Caco-2 (cell line): Measurements from ENCODE around the gene PNPLA7. TPM values are rescaled to one million over a fixed set of nuclear protein-coding genes. Genes with fewer than 3 reads are reported as not detected.
A peak's percentile ranks its signal among the peaks of the same experiment; 100 is the strongest.

Experiments used
- BruUV-seq: library from RNA; stranded (reverse); fragments of 400-500 nt; replicated peaks from 2 replicates; lab custom pipeline; 2021; lab: Mats Ljungman, UMichigan
- CTCF ChIA-PET: fragments of 300-600 bp; sonication (Branson Sonifier 250); formaldehyde crosslinking; loops from one replicate; lab custom pipeline; 2022; ENCODE audit warnings: antibody characterized with exemption; lab: Charles Lee
- POLR2A ChIA-PET: fragments of 300-600 bp; sonication (Branson Sonifier 250); formaldehyde crosslinking; loops from one replicate; lab custom pipeline; 2022; ENCODE audit warnings: antibody characterized with exemption; lab: Charles Lee
- DNase-seq, 2 experiments: peaks; one replicate each; pipeline versions ENCODE4 v3.0.0 to v3.0.0-alpha.2; 2020 to 2022
- H3K27me3 ChIP-seq: replicated peaks from 2 replicates; pipeline ENCODE4 v1.6.0; 2011; ENCODE audit warnings: low read length; ENCODE audit not compliant: control insufficient read depth, insufficient read depth
- H3K36me3 ChIP-seq: 2 replicates; pipeline ENCODE4 v1.5.1; 2011; ENCODE audit warnings: low read length; ENCODE audit not compliant: control insufficient read depth, insufficient read depth
- H3K4me1 ChIP-seq: fragments of 250-450 bp; sonication (Bioruptor Pico); 2 replicates; pipeline ENCODE4 v1.5.1; 2020; ENCODE audit warnings: mild to moderate bottlenecking
- H3K4me3 ChIP-seq: 2 replicates; pipeline ENCODE4 v1.5.1; 2011; ENCODE audit warnings: low read depth, mild to moderate bottlenecking, control low read depth, low read length
- H3K9me3 ChIP-seq: fragments of 250-450 bp; sonication (Bioruptor Pico); 2 replicates; pipeline ENCODE4 v1.5.1; 2020; ENCODE audit warnings: mild to moderate bottlenecking, moderate library complexity
- H3K27ac Mint-ChIP-seq: one replicate; pipeline ENCODE4 v1.8.0; 2022; ENCODE audit warnings: mixed read lengths; ENCODE audit not compliant: unreplicated experiment
- H3K27me3 Mint-ChIP-seq: one replicate; pipeline ENCODE4 v1.8.0; 2022; ENCODE audit warnings: mixed read lengths; ENCODE audit not compliant: insufficient read depth, unreplicated experiment
- H3K36me3 Mint-ChIP-seq: one replicate; pipeline ENCODE4 v1.8.0; 2022; ENCODE audit warnings: mild to moderate bottlenecking, mixed read lengths; ENCODE audit not compliant: insufficient read depth, unreplicated experiment
- H3K4me1 Mint-ChIP-seq: one replicate; pipeline ENCODE4 v1.8.0; 2022; ENCODE audit warnings: low read depth, mixed read lengths; ENCODE audit not compliant: unreplicated experiment
- H3K4me3 Mint-ChIP-seq: one replicate; pipeline ENCODE4 v1.8.0; 2022; ENCODE audit warnings: mild to moderate bottlenecking, moderate library complexity, mixed read lengths; ENCODE audit not compliant: unreplicated experiment
- H3K9me3 Mint-ChIP-seq: one replicate; pipeline ENCODE4 v1.8.0; 2022; ENCODE audit warnings: mixed read lengths; ENCODE audit not compliant: unreplicated experiment
- intact Hi-C: fragments of 100-400 bp; cut with micrococcal nuclease; formaldehyde crosslinking; loops from one replicate; pipeline ENCODE4 v1.10.0; 2022; ENCODE audit not compliant: unreplicated experiment
- total RNA-seq: library from RNA; stranded (reverse); gene quantifications from 2 replicates; pipeline ENCODE4 v1.2.3, GENCODE V29; 2022
- TF ChIP-seq, protein P1 (sequence below), 2 experiments: fragments of 200-600 bp in 1 of 2; IDR thresholded peaks; 1 replicate in 1 of 2; 2 replicates in 1 of 2; pipeline versions ENCODE4 v1.5.1 to v1.8.0; 2011 to 2022; ENCODE audit warnings: antibody characterized with exemption in 1 of 2, control low read depth in 1 of 2, inconsistent platforms in 1 of 2, low read depth in 1 of 2, low read length in 1 of 2, mild to moderate bottlenecking in 1 of 2, moderate library complexity in 1 of 2; ENCODE audit not compliant: insufficient read depth in 1 of 2, severe bottlenecking in 1 of 2, unreplicated experiment in 1 of 2

The PNPLA7 gene
- total RNA-seq, 1 experiment from 2014 or later: 1.8 TPM

DNA sequence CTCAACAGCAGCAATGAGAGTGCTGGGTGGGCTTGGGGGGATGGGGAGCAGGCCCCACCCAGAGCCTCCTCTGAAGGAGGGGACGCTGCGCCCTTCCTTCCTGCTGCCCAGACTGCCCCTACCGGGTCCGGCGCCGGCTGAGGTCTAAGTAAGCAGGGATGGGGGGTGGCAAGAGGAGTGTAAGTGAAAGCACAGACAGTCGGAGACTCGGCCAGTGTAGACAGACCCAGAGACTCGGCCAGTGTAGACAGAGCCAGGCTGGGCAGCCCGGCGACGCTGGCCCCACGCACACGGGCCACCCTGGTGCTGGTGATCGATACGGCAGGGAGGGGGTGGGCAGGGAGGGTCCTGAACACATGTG, 101.6 kb downstream of the PNPLA7 start:
- no peaks in the 10 kb centered on the region for H3K27me3 ChIP-seq
- H3K9me3 ChIP-seq: no peaks in the 10 kb centered on the region; the same call in 1 of the 2 replicates
- H3K4me1 Mint-ChIP-seq: peaks cover 14% of the 10 kb centered on the region
- intact Hi-C loops: loop anchor here (10.0 kb wide), 1 partner anchor 146 kb away; the partner anchor contains the start of gene ZMYND19
- H3K27me3 Mint-ChIP-seq: no peaks in the 10 kb centered on the region
- H3K4me3 ChIP-seq: no peak overlapping the region
- no peaks in the 10 kb centered on the region for H3K9me3 Mint-ChIP-seq
- H3K4me3 Mint-ChIP-seq: no peak overlapping the region
- peaks cover 3% of the 10 kb centered on the region; the same call in 1 of the 2 replicates for H3K36me3 ChIP-seq
- H3K36me3 Mint-ChIP-seq: peaks cover 34% of the 10 kb centered on the region
- TSS peak; percentile 54 for BruUV-seq
- DNase-seq: no peak
- ChIA-PET POLR2A (no interaction called here), CTCF (no interaction called here)
- TF ChIP-seq, protein P1, sequence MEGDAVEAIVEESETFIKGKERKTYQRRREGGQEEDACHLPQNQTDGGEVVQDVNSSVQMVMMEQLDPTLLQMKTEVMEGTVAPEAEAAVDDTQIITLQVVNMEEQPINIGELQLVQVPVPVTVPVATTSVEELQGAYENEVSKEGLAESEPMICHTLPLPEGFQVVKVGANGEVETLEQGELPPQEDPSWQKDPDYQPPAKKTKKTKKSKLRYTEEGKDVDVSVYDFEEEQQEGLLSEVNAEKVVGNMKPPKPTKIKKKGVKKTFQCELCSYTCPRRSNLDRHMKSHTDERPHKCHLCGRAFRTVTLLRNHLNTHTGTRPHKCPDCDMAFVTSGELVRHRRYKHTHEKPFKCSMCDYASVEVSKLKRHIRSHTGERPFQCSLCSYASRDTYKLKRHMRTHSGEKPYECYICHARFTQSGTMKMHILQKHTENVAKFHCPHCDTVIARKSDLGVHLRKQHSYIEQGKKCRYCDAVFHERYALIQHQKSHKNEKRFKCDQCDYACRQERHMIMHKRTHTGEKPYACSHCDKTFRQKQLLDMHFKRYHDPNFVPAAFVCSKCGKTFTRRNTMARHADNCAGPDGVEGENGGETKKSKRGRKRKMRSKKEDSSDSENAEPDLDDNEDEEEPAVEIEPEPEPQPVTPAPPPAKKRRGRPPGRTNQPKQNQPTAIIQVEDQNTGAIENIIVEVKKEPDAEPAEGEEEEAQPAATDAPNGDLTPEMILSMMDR (IDR thresholded peaks at IDR 0.05; ENCODE audit: insufficient read depth in 1 of 2, low read depth in 1 of 2, low read length in 1 of 2, severe bottlenecking in 1 of 2, unreplicated experiment in 1 of 2): no peak
- peaks cover 10% of the 10 kb centered on the region for H3K4me1 ChIP-seq
- H3K27ac Mint-ChIP-seq: no peak overlapping the region

DNA sequence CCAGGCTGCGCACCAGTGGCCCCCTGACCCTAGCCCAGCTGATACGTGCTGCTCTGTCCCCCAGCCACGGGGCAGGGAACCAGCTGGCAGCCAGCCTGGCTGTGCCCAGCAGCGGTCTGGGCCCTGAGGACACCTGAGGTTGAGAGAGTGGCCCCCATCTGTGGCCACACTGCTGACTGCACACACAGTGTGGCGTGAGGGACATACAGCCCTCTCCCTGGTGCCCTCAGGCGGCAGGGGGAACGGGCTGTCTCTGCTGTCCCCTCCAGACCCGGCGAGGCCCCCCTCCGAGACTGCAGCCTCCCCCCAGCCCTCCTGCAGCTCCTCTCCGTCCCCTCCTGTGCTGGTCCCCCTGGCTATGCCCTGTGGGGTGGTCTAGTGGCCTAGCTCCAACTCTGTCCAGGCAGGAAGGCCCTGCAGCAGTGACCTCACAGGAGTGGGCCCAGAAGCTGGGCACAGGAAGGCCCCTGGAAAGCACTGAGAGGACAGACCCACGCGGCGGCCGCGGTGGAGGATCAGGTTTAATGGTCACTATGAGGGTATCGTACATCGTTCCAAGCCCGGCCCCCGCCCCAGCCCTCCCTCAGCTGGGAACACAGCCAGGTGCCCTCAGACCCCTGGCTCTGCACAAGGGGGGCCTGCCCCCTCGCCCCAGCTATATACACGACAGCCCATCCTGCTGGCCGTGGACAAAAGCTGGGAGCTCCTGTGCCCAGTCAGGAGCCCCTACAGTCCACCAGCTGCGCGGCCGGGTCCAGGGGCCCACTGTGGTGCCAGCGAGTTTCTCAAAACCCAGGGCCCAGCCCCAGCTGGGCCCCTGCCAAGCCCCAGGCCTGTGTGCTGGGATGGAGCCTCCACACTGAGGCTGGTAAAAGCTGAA, 102.2 kb downstream of the PNPLA7 start:
- Mint-ChIP-seq H3K4me3 (no peak overlapping the region), H3K27ac (no peak overlapping the region), H3K36me3 (peaks cover 31% of the 10 kb centered on the region), H3K4me1 (peaks cover 14% of the 10 kb centered on the region), H3K9me3 (no peaks in the 10 kb centered on the region), H3K27me3 (no peaks in the 10 kb centered on the region)
- no TSS peak for BruUV-seq
- intact Hi-C loops: loop anchor here (10.0 kb wide), 1 partner anchor 147 kb away; the partner anchor contains the start of gene ZMYND19
- ChIA-PET POLR2A (interaction anchor here (0.6 kb wide), 1 partner anchor 25 kb away, joined by 8 read pairs; the partner anchor contains the start of genes EXD3 and NOXA1), CTCF (interaction anchor here (0.9 to 2.5 kb wide), 2 partner anchors 25 to 161 kb away, joined by 3 to 26 read pairs; partner anchors contain the start of genes EXD3 and NOXA1)
- peaks cover 10% of the 10 kb centered on the region for H3K4me1 ChIP-seq
- H3K36me3 ChIP-seq: peaks cover 2% of the 10 kb centered on the region; the same call in 1 of the 2 replicates
- no peaks in the 10 kb centered on the region for H3K27me3 ChIP-seq
- no peaks in the 10 kb centered on the region; the same call in 1 of the 2 replicates for H3K9me3 ChIP-seq
- no peak for DNase-seq
- TF ChIP-seq, protein P1 (IDR thresholded peaks at IDR 0.05; ENCODE audit: insufficient read depth in 1 of 2, low read depth in 1 of 2, low read length in 1 of 2, severe bottlenecking in 1 of 2, unreplicated experiment in 1 of 2): no peak
- no peak overlapping the region for H3K4me3 ChIP-seq

DNA sequence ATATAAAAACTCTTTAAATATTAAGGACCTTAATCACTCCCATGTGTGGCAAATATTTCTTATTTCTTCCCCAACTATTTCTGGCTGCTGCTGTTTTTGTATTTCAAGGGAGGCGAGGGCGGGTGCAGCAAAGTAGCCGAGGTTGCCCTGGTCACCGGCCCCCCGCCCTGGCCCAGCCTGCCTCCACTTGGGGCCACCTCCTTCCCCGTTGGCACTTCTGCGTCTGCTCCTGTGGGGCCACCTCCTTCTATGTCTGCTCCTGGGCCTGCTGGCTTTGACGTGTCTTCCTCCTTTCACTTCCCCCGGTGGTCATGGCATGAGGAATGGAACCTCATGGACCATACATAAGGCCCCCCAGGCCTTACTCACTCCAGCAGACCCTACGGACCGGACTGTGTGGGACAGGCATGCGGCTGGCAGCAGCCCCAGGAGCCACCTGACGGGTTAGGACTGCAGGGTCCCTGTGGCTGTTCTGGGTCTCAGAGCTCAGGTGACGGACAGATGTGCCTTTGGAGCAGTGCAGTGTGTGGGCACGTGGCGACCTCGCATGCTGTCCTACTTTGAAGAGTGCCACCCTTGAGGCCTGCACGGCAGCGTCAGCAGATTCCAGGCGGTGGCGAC, 103.2 kb downstream of the PNPLA7 start:
- H3K4me1 ChIP-seq: peaks cover 13% of the 10 kb centered on the region
- H3K27me3 ChIP-seq: no peaks in the 10 kb centered on the region
- peaks cover 31% of the 10 kb centered on the region for H3K36me3 Mint-ChIP-seq
- no peaks in the 10 kb centered on the region for H3K27me3 Mint-ChIP-seq
- DNase-seq: no peak
- no peak overlapping the region for H3K27ac Mint-ChIP-seq
- no peaks in the 10 kb centered on the region for H3K9me3 ChIP-seq
- BruUV-seq: no TSS peak
- no peak overlapping the region for H3K4me3 Mint-ChIP-seq
- no peaks in the 10 kb centered on the region for H3K36me3 ChIP-seq
- H3K4me3 ChIP-seq: no peak overlapping the region
- ChIA-PET CTCF (interaction anchor here (1.3 to 2.5 kb wide), 2 partner anchors 24 to 160 kb away, joined by 14 to 26 read pairs; partner anchors contain the start of genes EXD3 and NOXA1), POLR2A (no interaction called here)
- intact Hi-C loops: loop anchor here (10.0 kb wide), 1 partner anchor 148 kb away; the partner anchor contains the start of gene ZMYND19
- H3K9me3 Mint-ChIP-seq: no peaks in the 10 kb centered on the region
- peaks cover 14% of the 10 kb centered on the region for H3K4me1 Mint-ChIP-seq
- TF ChIP-seq, protein P1 (IDR thresholded peaks at IDR 0.05; ENCODE audit: insufficient read depth in 1 of 2, low read depth in 1 of 2, low read length in 1 of 2, severe bottlenecking in 1 of 2, unreplicated experiment in 1 of 2): no peak
